ENCODE measurements around the gene GALE.

DNA sequence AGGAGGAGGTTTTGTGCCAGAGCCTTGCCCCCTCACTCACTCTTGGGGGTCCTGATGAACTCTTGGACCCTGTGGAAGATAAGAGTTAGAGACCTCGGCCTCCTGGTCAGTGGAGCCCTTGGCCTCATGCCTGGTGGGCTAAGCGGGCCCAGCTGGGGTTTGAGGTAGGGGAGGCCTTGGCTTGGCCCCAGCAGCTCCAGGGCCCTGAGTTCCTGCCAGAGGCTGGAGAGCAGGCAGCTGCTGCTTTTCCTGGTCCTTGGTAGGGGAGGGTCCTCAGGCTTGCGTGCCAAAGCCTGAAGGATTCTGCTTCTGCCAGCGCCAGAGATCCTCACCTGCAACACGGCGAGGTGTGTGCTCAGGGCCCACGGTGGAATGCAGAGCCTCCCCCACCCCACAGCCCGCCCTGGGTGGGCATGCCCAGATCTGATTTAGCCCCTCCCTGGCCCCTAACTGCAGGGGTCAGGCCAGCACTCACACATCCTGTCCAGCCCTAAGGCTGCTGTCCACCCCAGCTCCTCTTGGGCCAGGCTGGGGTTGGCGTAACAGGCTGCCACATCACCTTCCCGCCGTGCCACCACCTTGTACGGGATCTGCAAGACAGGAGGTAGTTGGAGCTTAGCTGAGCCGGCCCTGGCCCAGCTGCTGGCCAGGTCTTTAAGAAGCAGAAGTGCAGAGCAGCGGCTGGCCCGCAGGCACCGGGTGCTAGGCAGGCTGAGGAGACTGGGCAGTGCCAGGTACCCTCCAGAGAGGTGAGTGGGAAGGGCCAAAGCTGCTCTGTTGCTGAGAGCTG lies 4.7 kb downstream of the GALE start:
- TF ChIP-seq CTCF (conservative IDR thresholded peaks at IDR 0.05; ENCODE audit: low read depth, low read length) = no peak
- TF ChIP-seq EZH2 (IDR thresholded peaks at IDR 0.05; ENCODE audit: borderline replicate concordance, low read depth, low read length, poor library complexity, severe bottlenecking) = no peak
